Testis (tissue), 3 donors: Measurements from ENCODE around the gene MAP2K5. TPM values are rescaled to one million over a fixed set of nuclear protein-coding genes. Genes with fewer than 3 reads are reported as not detected.
A peak's percentile ranks its signal among the peaks of the same experiment; 100 is the strongest.

ENCODE experiments used
- DNase-seq: peaks from one replicate; pipeline ENCODE4 v3.0.0-alpha.2; 2019
- H3K27ac ChIP-seq, 2 donors: fragments of 200-600 bp; sonication (generic); one replicate each; pipeline ENCODE4 v1.5.1; 2019
- H3K27me3 ChIP-seq: fragments of 200-600 bp; sonication (generic); one replicate; pipeline ENCODE4 v1.5.1; 2019
- H3K36me3 ChIP-seq: fragments of 200-600 bp; sonication (generic); one replicate; pipeline ENCODE4 v1.5.1; 2017; ENCODE audit warnings: low read depth; ENCODE audit errors: missing control alignments
- H3K4me1 ChIP-seq: fragments of 200-600 bp; sonication (generic); one replicate; pipeline ENCODE4 v1.5.1; 2019
- H3K4me3 ChIP-seq, 2 donors: fragments of 200-600 bp; sonication (generic); one replicate each; pipeline ENCODE4 v1.5.1; 2017 to 2019
- H3K9me3 ChIP-seq: fragments of 200-600 bp; sonication (generic); one replicate; pipeline ENCODE4 v1.5.1; 2017
- POLR2A ChIP-seq: fragments of 450-650 bp; IDR thresholded peaks from one replicate; pipeline ENCODE4 v1.6.1; 2017; ENCODE audit warnings: antibody characterized with exemption, mild to moderate bottlenecking, moderate library complexity
- WGBS, 2 donors: methylation state at CpG; one replicate each; pipeline ENCODE4 v1.1.5; 2018; 5-methylcytosine and 5-hydroxymethylcytosine counted together
- intact Hi-C: fragments of 100-400 bp; cut with DNase I; formaldehyde crosslinking; loops from one replicate; pipeline ENCODE4 v1.15.1; 2023; ENCODE audit warnings: low total_unique reads
- polyA plus RNA-seq: library from polyadenylated mRNA; stranded (reverse); fragments of 350-450 nt; fragmentation: Illumina TruSeq; extraction: RNeasy Lipid Tissue Mini Kit (QIAGEN cat#74804); gene quantifications from one replicate; pipeline ENCODE4 v1.2.3, GENCODE V29; 2014; ENCODE audit warnings: low read depth, low replicate concordance; ENCODE audit not compliant: insufficient read depth
- total RNA-seq, 2 donors: library from RNA; depleted of rRNA; stranded (reverse); fragments of >200 nt; gene quantifications; one replicate each; pipeline ENCODE4 v1.2.3, GENCODE V29; 2016
- TF ChIP-seq, protein P1 (sequence below), 3 experiments: fragments of 450-650 bp in 2 of 3; fragments of 200-600 bp in 1 of 3; sonication (generic) in 1 of 3; IDR thresholded peaks; one replicate each; pipeline ENCODE4 v1.5.1; 2016 to 2019; ENCODE audit warnings: antibody characterized with exemption in 3 of 3, mild to moderate bottlenecking in 2 of 3, moderate library complexity in 1 of 3

Gene MAP2K5
- total and polyA plus RNA-seq, 3 donors from 2014 or later, result 28.0 to 34.3 (median 31.2) TPM

DNA sequence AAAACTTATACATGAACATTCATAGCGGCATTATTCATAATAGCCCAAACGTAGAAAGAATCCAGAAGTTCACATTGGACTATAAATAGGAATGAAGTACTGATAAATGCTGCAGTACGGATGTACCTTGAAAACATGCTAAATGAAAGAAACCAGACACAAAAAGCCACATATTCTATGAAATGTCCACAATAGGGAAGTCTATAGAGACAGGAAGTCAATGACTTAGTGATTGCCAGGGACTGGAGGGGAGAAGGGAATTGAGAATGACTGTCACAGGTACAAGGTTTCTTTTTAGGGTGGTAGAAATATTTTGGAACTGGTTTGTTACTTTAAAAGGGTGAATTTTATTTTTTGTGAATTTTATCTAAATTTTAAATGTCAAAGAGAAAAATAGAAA is 211.4 kb downstream of the MAP2K5 start:
- no peaks in the 10 kb centered on the region for H3K36me3 ChIP-seq

DNA sequence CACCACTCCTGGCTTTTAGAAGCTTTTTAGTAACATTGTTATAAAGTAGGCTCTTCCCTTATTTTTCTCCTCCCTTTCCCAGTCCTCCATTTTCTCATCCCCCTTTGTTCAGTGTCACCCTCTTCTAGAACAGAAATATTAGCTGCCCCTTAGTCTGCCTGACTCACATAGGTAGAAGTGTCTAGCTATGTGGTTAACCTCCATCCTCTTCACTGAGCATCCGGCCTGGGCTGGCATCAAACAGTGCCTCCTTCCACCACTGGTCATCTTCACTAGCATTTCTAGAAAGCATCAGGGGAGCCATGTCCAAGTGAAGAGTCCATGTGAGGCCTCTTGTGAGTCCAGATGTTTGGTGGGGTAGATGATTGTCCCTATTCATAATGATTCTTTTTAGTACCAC is 212.8 kb downstream of the MAP2K5 start:
- Histone ChIP-seq H3K4me3 (no peak overlapping the region), H3K9me3 (no peaks in the 10 kb centered on the region), H3K36me3 (no peaks in the 10 kb centered on the region), H3K27ac (no peak overlapping the region), H3K27me3 (no peaks in the 10 kb centered on the region), H3K4me1 (peaks cover 2% of the 10 kb centered on the region)
- DNase-seq, result no peak
- TF ChIP-seq POLR2A, result no peak
- TF ChIP-seq, protein P1, sequence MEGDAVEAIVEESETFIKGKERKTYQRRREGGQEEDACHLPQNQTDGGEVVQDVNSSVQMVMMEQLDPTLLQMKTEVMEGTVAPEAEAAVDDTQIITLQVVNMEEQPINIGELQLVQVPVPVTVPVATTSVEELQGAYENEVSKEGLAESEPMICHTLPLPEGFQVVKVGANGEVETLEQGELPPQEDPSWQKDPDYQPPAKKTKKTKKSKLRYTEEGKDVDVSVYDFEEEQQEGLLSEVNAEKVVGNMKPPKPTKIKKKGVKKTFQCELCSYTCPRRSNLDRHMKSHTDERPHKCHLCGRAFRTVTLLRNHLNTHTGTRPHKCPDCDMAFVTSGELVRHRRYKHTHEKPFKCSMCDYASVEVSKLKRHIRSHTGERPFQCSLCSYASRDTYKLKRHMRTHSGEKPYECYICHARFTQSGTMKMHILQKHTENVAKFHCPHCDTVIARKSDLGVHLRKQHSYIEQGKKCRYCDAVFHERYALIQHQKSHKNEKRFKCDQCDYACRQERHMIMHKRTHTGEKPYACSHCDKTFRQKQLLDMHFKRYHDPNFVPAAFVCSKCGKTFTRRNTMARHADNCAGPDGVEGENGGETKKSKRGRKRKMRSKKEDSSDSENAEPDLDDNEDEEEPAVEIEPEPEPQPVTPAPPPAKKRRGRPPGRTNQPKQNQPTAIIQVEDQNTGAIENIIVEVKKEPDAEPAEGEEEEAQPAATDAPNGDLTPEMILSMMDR (IDR thresholded peaks at IDR 0.05), result no peak
- intact Hi-C loops, result no loop called here
- 89 to 94% methylated on average over 1 of the region's 1 CpG for WGBS, 2 donors

More for the DNA sequence above, 211.4 kb downstream of the MAP2K5 start:
- H3K4me3 ChIP-seq, result no peak overlapping the region
- DNase-seq, result no peak
- H3K9me3 ChIP-seq, result no peaks in the 10 kb centered on the region
- peaks cover 2% of the 10 kb centered on the region for H3K4me1 ChIP-seq
- H3K27ac ChIP-seq, result no peak overlapping the region
- H3K27me3 ChIP-seq, result no peaks in the 10 kb centered on the region
- intact Hi-C loops, result no loop called here
- TF ChIP-seq, protein P1 (IDR thresholded peaks at IDR 0.05), result no peak
- no peak for TF ChIP-seq POLR2A
- 89 to 92% methylated on average over 3 of the region's 3 CpGs for WGBS, 2 donors

DNA sequence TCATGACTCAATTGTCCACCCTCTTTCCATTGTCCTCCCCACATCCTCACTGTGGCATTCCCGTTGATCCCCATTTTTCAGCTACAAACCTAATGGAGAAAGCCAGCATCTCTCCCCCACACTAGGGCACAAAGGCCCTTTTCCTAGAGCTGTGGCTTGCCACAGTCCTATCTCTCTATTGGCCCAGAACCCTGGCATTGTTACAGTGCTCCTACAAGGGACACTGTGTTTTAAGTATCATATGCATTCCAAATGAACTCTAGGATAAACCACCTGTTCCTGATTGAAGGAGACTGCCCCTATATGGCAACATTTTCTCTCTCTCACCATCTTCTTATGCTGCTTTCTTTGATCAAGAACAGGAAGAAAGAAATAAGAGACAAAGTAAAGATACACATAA is 213.4 kb downstream of the MAP2K5 start:
- DNase-seq, result peak; percentile 79
- Histone ChIP-seq H3K27ac (no peak overlapping the region), H3K4me3 (no peak overlapping the region), H3K9me3 (no peaks in the 10 kb centered on the region), H3K4me1 (peaks cover 2% of the 10 kb centered on the region), H3K36me3 (no peaks in the 10 kb centered on the region), H3K27me3 (no peaks in the 10 kb centered on the region)
- WGBS, 2 donors, result 55 to 93% methylated on average over 1 of the region's 1 CpG
- intact Hi-C loops, result no loop called here
- TF ChIP-seq, protein P1 (IDR thresholded peaks at IDR 0.05), result no peak
- no peak for TF ChIP-seq POLR2A

DNA sequence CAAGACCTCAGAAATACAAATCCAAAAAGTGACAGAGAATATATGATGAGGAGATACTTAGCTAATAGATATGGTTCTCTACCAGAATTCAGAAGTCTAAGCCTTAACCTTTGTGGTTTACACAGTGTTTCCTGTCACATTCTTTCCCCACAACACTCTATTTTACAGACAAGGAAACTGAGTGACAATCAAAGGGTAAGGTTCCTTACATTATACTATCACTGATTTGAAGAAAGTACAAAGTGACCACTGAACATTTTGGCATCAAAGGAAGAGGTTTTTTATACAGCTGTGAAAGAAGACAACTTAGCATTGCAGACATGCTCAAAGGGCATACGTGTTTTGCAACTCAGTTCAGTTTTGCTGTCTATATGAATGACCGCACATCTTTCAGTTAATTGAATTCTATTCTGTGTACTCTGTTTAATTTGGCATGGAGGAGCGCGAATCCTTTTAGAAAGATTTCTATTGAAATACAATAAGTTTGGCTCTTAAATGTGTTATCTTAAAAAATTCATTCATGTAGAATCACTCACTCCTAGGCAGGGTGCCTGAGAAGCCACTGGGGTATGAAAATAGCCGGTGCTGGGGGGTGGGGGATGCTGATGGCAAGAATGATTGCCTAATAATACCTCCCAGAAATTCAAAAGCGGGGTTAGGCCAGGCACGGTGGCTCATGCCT is 216.3 kb downstream of the MAP2K5 start:
- WGBS, 2 donors, result 86 to 94% methylated on average over 7 of the region's 7 CpGs
- TF ChIP-seq, protein P1 (IDR thresholded peaks at IDR 0.05), result no peak
- no peak for TF ChIP-seq POLR2A
- intact Hi-C loops, result no loop called here

DNA sequence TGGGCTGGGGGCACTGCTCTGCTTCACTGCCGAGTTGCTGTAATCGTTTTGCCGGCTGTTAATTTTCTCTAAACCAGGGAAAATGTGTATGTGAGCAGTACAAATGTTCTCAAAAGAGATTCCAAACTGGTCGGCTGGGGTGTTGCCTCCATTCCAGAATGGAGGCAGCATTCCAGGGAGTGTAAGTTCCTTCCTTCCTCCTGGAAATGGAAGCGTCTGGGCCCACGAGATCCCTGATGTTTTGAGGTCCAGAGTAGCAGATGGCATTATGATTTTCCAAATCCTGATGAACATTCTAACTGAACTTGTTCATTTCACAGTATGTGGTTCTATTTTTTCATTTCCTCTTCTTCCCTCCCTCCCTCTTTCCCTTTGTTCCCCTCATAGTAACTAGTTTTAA is 218.4 kb downstream of the MAP2K5 start:
- Histone ChIP-seq H3K4me1 (peaks cover under 1% of the 10 kb centered on the region), H3K36me3 (no peaks in the 10 kb centered on the region), H3K9me3 (no peaks in the 10 kb centered on the region), H3K27ac (no peak overlapping the region), H3K27me3 (no peaks in the 10 kb centered on the region), H3K4me3 (no peak overlapping the region)
- DNase-seq, result no peak
- TF ChIP-seq POLR2A, result no peak
- TF ChIP-seq, protein P1 (IDR thresholded peaks at IDR 0.05), result no peak
- 87% methylated on average over 4 to 6 of the region's 6 CpGs for WGBS, 2 donors
- intact Hi-C loops, result no loop called here

More for the DNA sequence above, 216.3 kb downstream of the MAP2K5 start:
- Histone ChIP-seq H3K4me3 (no peak overlapping the region), H3K36me3 (no peaks in the 10 kb centered on the region), H3K4me1 (peaks cover 2% of the 10 kb centered on the region), H3K27me3 (no peaks in the 10 kb centered on the region), H3K27ac (no peak overlapping the region), H3K9me3 (no peaks in the 10 kb centered on the region)
- no peak for DNase-seq
